Activated CD4-positive, alpha-beta T cell treated with anti-CD3 and anti-CD28 coated beads for 1 hour (primary cell): Measurements from ENCODE around the gene LRRK1.

Experiments
- DNase-seq: peaks from one replicate; pipeline ENCODE4 v3.0.0-alpha.2; 2020

LRRK1 gene

GRCh38 chr15:101047301-101047781, 128.2 kb downstream of the LRRK1 start:
- DNase-seq, result no peak

GRCh38 chr15:101048176-101048575, 129.0 kb downstream of the LRRK1 start:
- no peak for DNase-seq

GRCh38 chr15:101048581-101049030, 129.4 kb downstream of the LRRK1 start:
- DNase-seq, result peak; percentile 2

GRCh38 chr15:101049282-101049681, 130.1 kb downstream of the LRRK1 start:
- DNase-seq, result no peak

GRCh38 chr15:101049856-101050622, 130.9 kb downstream of the LRRK1 start:
- DNase-seq, result no peak

- DNase-seq, result no peak
Observed at GRCh38 chr15:101050623-101051290, 131.6 kb downstream of the LRRK1 start.

- DNase-seq, result no peak
Observed at GRCh38 chr15:101051291-101052030, 132.3 kb downstream of the LRRK1 start.

- DNase-seq, result no peak
Observed at GRCh38 chr15:101052031-101052620, 133.0 kb downstream of the LRRK1 start.

GRCh38 chr15:101052681-101053121, 133.5 kb downstream of the LRRK1 start:
- DNase-seq, result no peak

- DNase-seq, result no peak
Observed at GRCh38 chr15:101053261-101053660, 134.1 kb downstream of the LRRK1 start.

GRCh38 chr15:101054116-101054515, 135.0 kb downstream of the LRRK1 start:
- no peak for DNase-seq

- no peak for DNase-seq
Observed at GRCh38 chr15:101054991-101055390, 135.8 kb downstream of the LRRK1 start.

- no peak for DNase-seq
Observed at GRCh38 chr15:101055411-101055810, 136.3 kb downstream of the LRRK1 start.

GRCh38 chr15:101056366-101057334, 137.5 kb downstream of the LRRK1 start:
- no peak for DNase-seq

GRCh38 chr15:101057841-101058407, 138.8 kb downstream of the LRRK1 start:
- no peak for DNase-seq

- DNase-seq, result no peak
Observed at GRCh38 chr15:101058735-101059134, 139.6 kb downstream of the LRRK1 start.

GRCh38 chr15:101059381-101060341, 140.5 kb downstream of the LRRK1 start:
- no peak for DNase-seq

GRCh38 chr15:101060576-101061551, 141.7 kb downstream of the LRRK1 start:
- no peak for DNase-seq

- no peak for DNase-seq
Observed at GRCh38 chr15:101062063-101062462, 142.9 kb downstream of the LRRK1 start.
